HG02870 (cell line): ENCODE data around the gene TNFSF12.

ENCODE experiments used
- ATAC-seq: cut with Tn5 transposase; IDR thresholded peaks from one replicate; pipeline ENCODE4 v1.9.1; 2021; ENCODE audit warnings: mild to moderate bottlenecking, moderate library complexity; ENCODE audit not compliant: unreplicated experiment

TNFSF12 gene

GRCh38 chr17:7563115-7563869 is 14.4 kb downstream of the TNFSF12 start:
- ATAC-seq: no peak

- ATAC-seq: no peak
These were observed 20.7 kb downstream of the TNFSF12 start for GRCh38 chr17:7569571-7569970.

- no peak for ATAC-seq
These were observed 21.5 kb downstream of the TNFSF12 start for GRCh38 chr17:7570351-7570750.

- ATAC-seq: no peak
These were observed 23.4 kb downstream of the TNFSF12 start for GRCh38 chr17:7572338-7572587.

GRCh38 chr17:7572588-7573323 is 23.9 kb downstream of the TNFSF12 start:
- ATAC-seq: peak; percentile 88

GRCh38 chr17:7573324-7574080 is 24.6 kb downstream of the TNFSF12 start:
- no peak for ATAC-seq

- no peak for ATAC-seq
These were observed 25.5 kb downstream of the TNFSF12 start for GRCh38 chr17:7574176-7574953.

- no peak for ATAC-seq
These were observed 26.6 kb downstream of the TNFSF12 start for GRCh38 chr17:7575481-7575883.

GRCh38 chr17:7575959-7576358 is 27.1 kb downstream of the TNFSF12 start:
- ATAC-seq: no peak

GRCh38 chr17:7576432-7576937 is 27.6 kb downstream of the TNFSF12 start:
- no peak for ATAC-seq

- ATAC-seq: no peak
These were observed 28.7 kb downstream of the TNFSF12 start for GRCh38 chr17:7577327-7578199.

- ATAC-seq: peak; percentile 55
These were observed 30.4 kb downstream of the TNFSF12 start, which contains the start of gene CD68 for GRCh38 chr17:7579001-7579833. Gene CD68 (plus strand): TSS chr17:7579638. CDS start chr17:7579678, 40 bp downstream.

- ATAC-seq: no peak
These were observed 31.2 kb downstream of the TNFSF12 start for GRCh38 chr17:7579834-7580603.

- ATAC-seq: no peak
These were observed 32.0 kb downstream of the TNFSF12 start for GRCh38 chr17:7580604-7581575.

- no peak for ATAC-seq
These were observed 33.8 kb downstream of the TNFSF12 start for GRCh38 chr17:7582396-7583252.
